B cell (primary cell): ENCODE results near the gene S100A7.

Experiments
- CTCF ChIP-seq: fragments of 200-600 bp; IDR thresholded peaks from one replicate; pipeline ENCODE4 v1.8.0; 2022; ENCODE audit warnings: antibody characterized with exemption, mild to moderate bottlenecking
- EZH2 ChIP-seq: IDR thresholded peaks from 2 replicates; pipeline ENCODE4 v1.6.1; 2012; ENCODE audit warnings: borderline replicate concordance, low read depth, mild to moderate bottlenecking, moderate library complexity, low read length; ENCODE audit not compliant: insufficient read depth, poor library complexity, severe bottlenecking

- TF ChIP-seq CTCF (no peak), EZH2 (no peak)
These were observed 23.2 kb downstream of the S100A7 start for GRCh38 chr1:153437236-153437635.
